Kidney glomerular epithelial cell (primary cell): ENCODE results near the gene ZNF511.
A peak's percentile ranks its signal among the peaks of the same experiment; 100 is the strongest.
"Not testable (repeated sequence)": the region's sequence is repeated elsewhere in the genome, so short reads cannot be mapped to it uniquely, and the experiment has no call there.

Experiments used
- DNase-seq: peaks from one replicate; lab custom pipeline; 2025; lab: John Stamatoyannopoulos, UW

The ZNF511 gene

DNA sequence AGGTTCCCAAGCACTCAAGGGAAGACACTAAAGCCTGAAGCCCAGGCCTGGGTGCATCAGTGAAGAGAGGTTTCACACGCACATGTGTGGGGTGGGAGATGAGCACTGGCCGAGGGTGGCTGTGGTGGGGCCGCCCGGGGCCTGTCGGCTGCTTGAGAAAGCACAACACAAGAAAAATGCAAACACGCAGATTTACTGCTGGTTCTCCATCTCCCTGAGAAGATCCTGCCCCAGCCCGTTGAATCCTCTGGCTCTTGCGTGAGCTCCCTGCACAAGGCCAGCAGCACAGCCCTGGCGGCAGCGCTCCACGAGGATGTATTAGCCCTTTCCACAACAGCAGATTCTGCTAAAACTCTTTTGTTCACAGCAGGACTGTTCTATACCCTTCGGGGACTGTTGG is 6.2 kb downstream of the ZNF511 start:
- no peak for DNase-seq

- DNase-seq, result no peak
Measured at GRCh38 chr10:133315847-133316246, 7.1 kb downstream of the ZNF511 start.

GRCh38 chr10:133316266-133316665 is 7.6 kb downstream of the ZNF511 start:
- DNase-seq, result no peak

- no peak for DNase-seq
Measured at GRCh38 chr10:133316732-133317131, 8.0 kb downstream of the ZNF511 start.

DNA sequence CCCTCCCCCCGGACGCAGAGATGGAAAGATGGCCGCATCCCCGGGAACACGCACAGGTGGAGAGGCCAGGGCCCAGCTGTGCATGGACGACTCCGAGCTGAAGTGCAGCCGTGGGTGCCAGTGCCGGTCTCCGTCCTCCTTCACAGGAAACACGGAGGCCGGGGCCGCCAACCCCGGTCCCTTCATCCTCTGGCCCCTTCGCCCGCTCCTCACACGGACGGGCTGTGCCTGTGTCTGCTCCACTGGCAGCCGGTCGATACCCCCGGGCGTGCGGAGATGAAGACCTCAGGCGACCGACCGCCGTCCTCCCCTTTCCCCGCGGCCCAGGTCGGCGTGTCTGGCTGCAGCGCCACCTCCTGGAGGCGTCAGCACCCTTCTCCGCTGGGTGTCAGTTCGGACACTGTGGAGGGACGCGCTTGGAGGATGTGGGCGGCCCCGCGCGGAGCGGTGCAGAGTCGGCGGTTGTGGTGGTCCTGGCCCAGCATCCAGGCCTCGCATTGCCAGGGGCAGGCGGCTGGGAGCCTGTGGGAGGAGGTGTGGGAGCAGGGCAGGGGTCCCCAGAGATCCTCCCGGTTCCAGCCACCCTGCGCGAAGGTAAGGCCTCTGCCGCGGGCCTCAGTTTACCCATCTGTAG is 9.9 kb downstream of the ZNF511 start:
- DNase-seq, result peak; percentile 32

GRCh38 chr10:133320852-133321422 is 12.2 kb downstream of the ZNF511 start:
- not testable (repeated sequence) for DNase-seq

DNA sequence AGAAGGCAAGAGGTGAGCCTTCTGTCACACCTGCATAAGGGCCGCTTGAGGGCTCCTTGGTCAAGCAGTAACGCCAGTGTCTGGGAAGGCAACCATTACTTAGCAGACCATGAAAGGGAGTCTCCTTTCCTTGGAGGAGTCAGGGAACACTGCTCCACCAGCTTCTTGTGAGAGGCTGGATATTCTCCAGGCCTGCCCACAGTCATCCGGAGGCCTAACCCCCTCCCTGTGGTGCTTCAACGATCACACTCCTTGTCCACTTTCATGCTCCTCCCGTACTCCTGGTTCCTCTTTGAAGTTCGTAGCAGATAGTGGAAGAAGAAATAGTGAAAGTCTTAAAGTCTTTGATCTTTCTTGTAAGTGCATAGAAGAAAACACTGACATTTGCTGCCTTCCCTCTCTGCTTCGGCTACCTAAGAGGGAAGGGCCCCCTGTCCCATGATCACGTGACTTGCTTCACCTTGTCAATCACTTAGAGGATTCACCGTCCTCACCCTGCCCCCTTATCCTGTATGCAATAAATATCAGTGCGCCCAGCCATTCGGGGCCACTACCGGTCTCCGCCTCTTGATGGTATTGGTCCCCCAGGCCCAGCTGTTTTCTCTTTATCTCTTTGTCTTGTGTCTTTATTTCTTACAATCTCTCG is 13.5 kb downstream of the ZNF511 start:
- not testable (repeated sequence) for DNase-seq

DNA sequence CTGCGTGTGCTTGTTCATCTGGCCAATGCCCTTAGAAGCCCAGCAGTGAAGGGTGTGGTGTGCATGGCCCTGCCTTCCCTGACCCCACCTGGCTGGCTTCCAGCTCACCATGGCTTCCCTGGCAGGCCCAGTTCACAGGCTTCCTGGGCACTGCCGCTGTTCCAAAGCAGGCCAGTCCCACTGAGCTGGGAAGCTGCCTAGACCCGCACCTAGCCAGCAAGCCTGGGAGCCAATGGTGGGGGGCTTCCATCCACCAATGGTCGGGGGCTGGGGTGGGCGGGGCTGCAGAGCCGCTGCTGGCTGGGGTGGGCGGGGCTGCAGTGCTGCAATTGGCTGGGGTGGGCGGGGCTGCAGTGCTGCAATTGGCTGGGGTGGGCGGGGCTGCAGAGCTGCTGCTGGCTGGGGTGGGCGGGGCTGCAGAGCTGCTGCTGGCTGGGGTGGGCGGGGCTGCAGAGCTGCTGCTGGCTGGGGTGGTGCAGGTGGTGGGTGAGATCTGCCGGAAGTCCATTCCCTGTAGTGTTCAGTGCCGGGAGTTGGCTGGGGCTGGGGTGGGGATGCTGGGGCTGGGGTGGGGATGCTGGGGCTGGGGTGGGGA is 15.6 kb downstream of the ZNF511 start:
- DNase-seq, result peak; percentile 34

DNA sequence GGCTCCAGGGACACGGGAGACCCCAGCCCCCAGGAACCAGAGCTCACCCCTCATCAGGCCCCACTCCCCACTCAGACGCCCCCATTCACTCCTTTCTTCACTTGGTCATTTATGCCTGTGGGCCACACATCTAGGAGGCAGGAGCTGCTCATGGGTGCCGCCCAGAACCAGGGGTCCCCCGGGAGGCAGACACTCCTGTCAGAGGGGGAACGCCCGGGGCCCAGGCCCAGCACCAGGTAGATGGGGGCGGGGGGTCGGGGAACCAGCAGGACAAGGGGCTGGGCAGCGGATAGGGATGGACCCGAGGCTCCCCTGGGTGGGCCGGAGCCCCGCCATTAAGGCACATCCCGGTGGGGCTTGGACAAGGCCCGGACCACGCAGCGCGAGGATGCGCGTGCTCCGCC is 16.1 kb downstream of the ZNF511 start:
- no peak for DNase-seq

DNA sequence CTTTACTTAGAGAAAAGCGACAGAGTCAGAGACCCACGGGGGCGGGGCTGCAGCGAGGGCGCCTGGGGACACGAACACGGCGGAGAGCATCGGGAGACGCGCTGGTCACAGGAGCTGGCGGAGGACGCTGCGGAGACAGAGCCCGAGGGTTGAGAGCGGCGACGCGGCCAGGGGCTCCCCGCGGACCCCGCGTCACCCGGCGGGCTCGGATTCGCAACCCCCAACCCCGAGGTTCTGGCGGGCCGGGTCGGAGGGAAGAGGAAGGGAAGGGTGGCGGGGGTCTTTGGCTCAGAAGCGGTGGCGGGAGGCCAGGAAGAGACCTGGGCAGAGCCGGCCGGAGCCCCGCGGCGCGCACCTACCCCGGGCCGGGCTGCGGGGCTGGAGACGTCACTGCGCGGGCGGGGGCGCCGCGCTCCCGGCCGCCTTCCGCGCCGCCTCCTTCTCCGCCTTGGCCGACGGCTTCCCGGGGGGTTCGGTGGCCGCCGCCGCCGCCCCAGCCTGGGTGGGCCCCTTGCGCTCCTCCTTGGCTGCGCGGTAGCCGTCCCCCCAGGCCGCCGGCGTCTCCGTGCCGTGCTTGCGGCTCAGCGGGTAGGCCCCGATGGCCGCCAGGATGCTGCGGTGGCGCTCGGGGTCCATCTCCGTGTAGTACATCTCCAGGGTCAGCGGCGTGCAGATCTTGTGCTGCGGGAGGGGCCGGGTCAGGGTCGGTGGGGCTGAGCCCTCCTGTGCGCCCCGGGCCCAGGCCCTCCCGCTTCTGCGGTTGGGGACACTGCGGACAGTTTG is 16.9 kb downstream of the ZNF511 start:
- no peak for DNase-seq

GRCh38 chr10:133326223-133326551 is 17.5 kb downstream of the ZNF511 start:
- no peak for DNase-seq

DNA sequence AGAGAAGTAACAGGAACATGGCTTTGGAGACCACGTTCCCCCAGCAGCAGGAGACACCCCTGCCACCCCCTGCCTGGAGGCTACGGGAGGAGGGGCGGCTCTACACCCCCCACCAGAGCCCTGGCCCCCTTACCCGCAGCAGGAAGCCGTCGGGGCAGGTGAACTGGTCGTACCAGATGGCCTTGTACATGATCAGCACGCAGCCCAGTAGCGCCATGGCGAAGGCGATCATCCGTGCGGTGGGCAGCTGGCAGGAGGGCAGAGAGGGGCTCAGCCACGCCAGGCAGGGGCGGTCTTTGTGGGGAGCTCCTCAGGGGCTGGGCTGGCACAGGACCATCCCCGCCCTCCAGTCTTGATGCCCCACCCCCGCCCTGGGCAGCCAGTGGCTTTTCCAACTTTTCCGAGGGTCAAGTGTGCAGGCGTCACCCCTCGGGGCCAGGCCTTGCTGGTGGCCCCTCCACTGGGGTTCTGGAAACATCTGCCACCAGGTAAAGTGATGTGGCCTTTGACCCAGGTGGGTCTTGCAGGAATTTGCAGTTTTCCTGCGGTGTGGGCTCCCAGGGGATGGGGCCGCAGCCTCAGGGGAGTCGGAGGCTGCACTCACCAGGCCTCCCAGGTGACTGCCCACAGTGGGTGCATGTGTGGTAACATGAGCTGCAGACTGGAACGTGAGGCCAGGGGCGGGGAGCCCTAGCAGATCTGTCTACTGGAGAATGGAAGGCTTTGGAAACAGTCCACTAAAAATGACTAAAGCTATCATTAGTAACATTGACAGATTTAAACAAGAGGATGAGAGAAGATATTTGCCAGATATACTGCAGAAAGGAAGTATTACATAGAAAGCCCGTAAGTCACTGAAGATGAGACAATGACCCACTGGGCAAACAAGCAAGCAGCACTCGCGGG is 18.3 kb downstream of the ZNF511 start:
- DNase-seq, result peak; percentile 8

DNA sequence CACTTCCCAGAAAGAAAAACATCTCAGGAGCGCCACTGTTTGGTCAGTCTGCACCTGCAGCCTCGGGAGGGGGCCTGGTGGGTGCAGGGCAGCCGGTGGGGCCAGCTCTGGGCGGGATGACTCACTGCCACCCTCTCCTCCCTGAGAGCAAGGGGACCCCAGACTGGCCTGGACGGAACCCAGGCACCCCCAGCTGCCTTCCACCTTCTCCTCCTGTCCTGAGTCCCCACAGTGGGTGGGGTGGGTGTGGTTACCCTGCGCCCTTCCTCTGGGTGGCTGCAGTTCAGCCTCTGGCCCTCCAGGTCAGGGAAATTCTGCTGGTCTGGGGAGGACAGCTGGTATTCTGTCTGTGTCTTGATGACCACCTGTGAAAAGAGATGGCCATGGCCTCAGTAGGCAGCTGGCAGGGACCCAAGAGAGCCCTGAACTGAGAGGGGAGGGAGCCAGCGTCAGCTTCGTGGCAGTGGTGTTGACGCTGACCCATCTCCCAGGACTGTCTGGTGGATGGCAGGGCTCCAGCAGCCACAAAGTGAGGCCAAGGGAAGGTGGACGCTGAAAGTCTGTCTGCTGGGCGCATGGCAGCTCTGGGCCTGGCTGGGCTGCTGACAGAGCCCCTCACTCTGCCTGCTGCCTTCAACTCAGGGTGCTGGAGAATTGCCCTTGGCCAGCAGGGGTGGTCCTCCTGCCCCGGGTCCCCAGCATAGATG is 19.1 kb downstream of the ZNF511 start:
- DNase-seq, result no peak

- no peak for DNase-seq
Measured at GRCh38 chr10:133328358-133329343, 19.9 kb downstream of the ZNF511 start.

DNA sequence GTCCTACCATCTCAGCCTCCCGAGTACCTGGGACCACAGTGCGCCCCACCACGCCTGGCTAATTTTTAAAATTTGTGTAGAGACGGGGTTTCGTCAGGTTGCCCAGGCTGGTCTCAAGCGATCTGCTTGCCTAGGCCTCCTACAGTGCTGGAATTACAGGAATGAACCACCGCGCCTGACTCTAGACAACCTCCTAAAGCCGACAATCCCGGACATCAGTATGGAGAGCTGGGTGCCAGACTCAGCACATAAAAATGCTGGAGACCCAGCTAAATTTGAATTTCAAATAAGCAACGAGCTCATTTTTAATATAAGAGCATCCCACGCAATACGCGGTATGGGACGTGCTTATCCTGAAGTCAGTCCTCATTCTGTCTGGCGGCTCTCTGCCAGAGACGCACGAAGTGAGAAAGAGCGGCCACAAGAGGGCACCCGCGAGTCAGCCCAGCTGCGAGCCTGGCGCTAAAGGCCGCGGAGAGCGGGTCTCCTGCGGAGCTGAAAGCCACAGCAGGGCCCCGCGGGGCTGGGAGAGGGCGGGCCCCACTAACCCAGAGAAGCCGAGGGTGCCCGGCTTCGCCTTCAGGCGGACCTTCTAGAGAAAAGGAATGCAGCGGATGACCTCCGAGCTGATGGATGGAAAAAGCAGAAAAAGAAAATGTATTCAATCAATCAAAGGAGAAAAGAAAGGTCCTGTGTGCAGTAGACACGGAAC is 20.9 kb downstream of the ZNF511 start:
- DNase-seq, result peak; percentile 58

GRCh38 chr10:133332936-133333699 is 24.4 kb downstream of the ZNF511 start:
- DNase-seq, result no peak

GRCh38 chr10:133334503-133335245 is 26.0 kb downstream of the ZNF511 start:
- DNase-seq, result no peak
